GM12878 (cell line): ENCODE measurements around the gene CHN1. TPM values are rescaled to one million over a fixed set of nuclear protein-coding genes. Genes with fewer than 3 reads are reported as not detected.
A peak's percentile ranks its signal among the peaks of the same experiment; 100 is the strongest.

Experiments used
- BHLHE40 ChIP-seq, 2 experiments: fragments of 450-650 bp in 1 of 2; IDR thresholded peaks; 2 replicates each; pipeline ENCODE4 v1.6.1; 2011 to 2017; ENCODE audit warnings: low read depth in 2 of 2, borderline replicate concordance in 1 of 2, improper control_type of control experiment in 1 of 2, low read length in 1 of 2, mild to moderate bottlenecking in 1 of 2
- CBFB ChIP-seq: IDR thresholded peaks from 2 replicates; pipeline ENCODE4 v1.6.1; 2016; ENCODE audit warnings: antibody characterized with exemption, low read depth
- E4F1 ChIP-seq: fragments of 450-650 bp; IDR thresholded peaks from 2 replicates; pipeline ENCODE4 v1.6.1; 2018; ENCODE audit warnings: borderline replicate concordance, mild to moderate bottlenecking; ENCODE audit not compliant: partially characterized antibody
- EED ChIP-seq: sonication (generic); IDR thresholded peaks from 2 replicates; pipeline ENCODE4 v1.6.1; 2016; ENCODE audit warnings: antibody characterized with exemption, low read depth
- ELK1 ChIP-seq: IDR thresholded peaks from 2 replicates; pipeline ENCODE4 v1.6.1; 2012; ENCODE audit warnings: low read depth, low read length, improper control_type of control experiment
- ESRRA ChIP-seq: IDR thresholded peaks from 2 replicates; pipeline ENCODE4 v1.6.1; 2012; ENCODE audit warnings: mild to moderate bottlenecking, low read length, improper control_type of control experiment
- EZH2 ChIP-seq: IDR thresholded peaks from 2 replicates; pipeline ENCODE4 v1.6.1; 2012; ENCODE audit warnings: low read depth, mild to moderate bottlenecking, control low read depth, inconsistent platforms, low read length, borderline replicate concordance; ENCODE audit not compliant: control insufficient read depth
- FOXM1 ChIP-seq: IDR thresholded peaks from 2 replicates; pipeline ENCODE4 v1.6.1; 2012; ENCODE audit warnings: low read depth, mild to moderate bottlenecking, inconsistent platforms, low read length, moderate library complexity
- GATAD2B ChIP-seq: fragments of 450-650 bp; conservative IDR thresholded peaks from 2 replicates; pipeline ENCODE4 v1.6.1; 2017; ENCODE audit warnings: low read depth, mild to moderate bottlenecking, moderate library complexity
- IKZF1 ChIP-seq: fragments of 450-650 bp; conservative IDR thresholded peaks from 2 replicates; pipeline ENCODE4 v1.6.1; 2017; ENCODE audit warnings: antibody characterized with exemption, mild to moderate bottlenecking
- IRF4 ChIP-seq: IDR thresholded peaks from 2 replicates; pipeline ENCODE4 v1.6.1; 2011; ENCODE audit warnings: low read depth, low read length
- JUND ChIP-seq: IDR thresholded peaks from 2 replicates; pipeline ENCODE4 v1.6.1; 2012; ENCODE audit warnings: low read depth, mild to moderate bottlenecking, low read length, improper control_type of control experiment, moderate library complexity
- LARP7 ChIP-seq: fragments of 450-650 bp; IDR thresholded peaks from 2 replicates; pipeline ENCODE4 v1.6.1; 2017; ENCODE audit warnings: mild to moderate bottlenecking
- MEF2A ChIP-seq: IDR thresholded peaks from 2 replicates; pipeline ENCODE4 v1.6.1; 2011; ENCODE audit warnings: low read depth, mild to moderate bottlenecking, low read length, moderate library complexity; ENCODE audit not compliant: insufficient read depth
- MTA3 ChIP-seq: IDR thresholded peaks from 2 replicates; pipeline ENCODE4 v1.6.1; 2012; ENCODE audit warnings: low read length, inconsistent platforms, borderline replicate concordance
- NBN ChIP-seq: fragments of 450-650 bp; IDR thresholded peaks from 2 replicates; pipeline ENCODE4 v1.6.1; 2016
- NR2F1 ChIP-seq: fragments of 450-650 bp; conservative IDR thresholded peaks from 2 replicates; pipeline ENCODE4 v1.6.1; 2017; ENCODE audit warnings: mild to moderate bottlenecking
- PAX5 ChIP-seq: IDR thresholded peaks from 2 replicates; pipeline ENCODE4 v1.6.1; 2011; ENCODE audit warnings: low read depth, low read length, borderline replicate concordance
- PAX8 ChIP-seq: fragments of 450-650 bp; IDR thresholded peaks from 2 replicates; pipeline ENCODE4 v1.6.1; 2017; ENCODE audit warnings: mild to moderate bottlenecking, moderate library complexity
- POLR2AphosphoS5 ChIP-seq: IDR thresholded peaks from 2 replicates; pipeline ENCODE4 v1.6.1; 2011; ENCODE audit warnings: mild to moderate bottlenecking, low read length, inconsistent platforms
- RELB ChIP-seq: fragments of 450-650 bp; IDR thresholded peaks from 2 replicates; pipeline ENCODE4 v1.6.1; 2017; ENCODE audit warnings: low read depth, mild to moderate bottlenecking, moderate library complexity
- RFX5 ChIP-seq: IDR thresholded peaks from 2 replicates; pipeline ENCODE4 v1.6.1; 2011; ENCODE audit warnings: low read depth, low read length, improper control_type of control experiment
- STAT1 ChIP-seq: fragments of 450-650 bp; conservative IDR thresholded peaks from 2 replicates; pipeline ENCODE4 v1.6.1; 2014; ENCODE audit warnings: antibody characterized with exemption, mild to moderate bottlenecking
- WRNIP1 ChIP-seq: IDR thresholded peaks from 2 replicates; pipeline ENCODE4 v1.6.1; 2011; ENCODE audit warnings: low read depth, low read length, improper control_type of control experiment, borderline replicate concordance
- YBX1 ChIP-seq: fragments of 450-650 bp; IDR thresholded peaks from 2 replicates; pipeline ENCODE4 v1.6.1; 2016; ENCODE audit warnings: antibody characterized with exemption
- polyA plus RNA-seq, 11 experiments: library from polyadenylated mRNA; depleted of rRNA in 4 of 11; unstranded in 6 of 11; stranded (reverse) in 5 of 11; fragments of >200 nt; fragmentation: Nextera tagmentation in 4 of 11; fragmentation: Illumina TruSeq in 1 of 11; extraction: Ambion mirVana in 4 of 11; extraction: Trizol in 1 of 11; gene quantifications; 1 replicate in 1 of 11; 2 replicates in 10 of 11; pipeline versions ENCODE4 v1.2.1 to v1.2.3, GENCODE V29; 2011 to 2016; ENCODE audit warnings: inconsistent platforms in 2 of 11, missing spikeins in 2 of 11, low read depth in 1 of 11
- total RNA-seq, 4 experiments: library from RNA; depleted of rRNA in 3 of 4; stranded (reverse); fragments of >200 nt in 3 of 4; fragmentation: Illumina TruSeq in 1 of 4; extraction: Trizol in 1 of 4; gene quantifications; 2 replicates each; pipeline versions ENCODE4 v1.2.1 to v1.2.3, GENCODE V29; 2013 to 2021

The CHN1 gene
- total and polyA plus RNA-seq, 10 of the 15 experiments (the other 5 are each of a cell fraction or from before 2014, with no cell fraction given): 0.18 to 0.92 (median 0.53) TPM; not detected in 1

- TF ChIP-seq NR2F1 (peak; percentile 59; the same call in 1 of the 2 replicates), RELB (peak; percentile 32; the same call in 1 of the 2 replicates), EZH2 (no peak), PAX8 (no peak), RFX5 (no peak), WRNIP1 (no peak), BHLHE40 (IDR thresholded peaks at IDR 0.05; ENCODE audit: borderline replicate concordance in 1 of 2, low read depth in 2 of 2, low read length in 1 of 2) (0 out of 4 replicates have a peak, but pooled peaks of 1 of the 2 experiments have one; percentile 8), MTA3 (no peak), MEF2A (no peak), CBFB (no peak), LARP7 (no peak), IKZF1 (peak; percentile 68), PAX5 (no peak), ESRRA (no peak), IRF4 (no peak), NBN (0 out of 2 replicates have a peak, but pooled peaks have one; percentile 26), STAT1 (no peak), FOXM1 (no peak), ELK1 (no peak), YBX1 (no peak), EED (0 out of 2 replicates have a peak, but pooled peaks have one; percentile 36), GATAD2B (0 out of 2 replicates have a peak, but pooled peaks have one; percentile 32), E4F1 (no peak), POLR2AphosphoS5 (no peak), JUND (no peak)
Measured at GRCh38 chr2:174764280-174765255, 240.6 kb downstream of the CHN1 start, which contains the start of gene CHRNA1 (continued).
